ENCODE data around the gene OTOS.

Gene OTOS

DNA sequence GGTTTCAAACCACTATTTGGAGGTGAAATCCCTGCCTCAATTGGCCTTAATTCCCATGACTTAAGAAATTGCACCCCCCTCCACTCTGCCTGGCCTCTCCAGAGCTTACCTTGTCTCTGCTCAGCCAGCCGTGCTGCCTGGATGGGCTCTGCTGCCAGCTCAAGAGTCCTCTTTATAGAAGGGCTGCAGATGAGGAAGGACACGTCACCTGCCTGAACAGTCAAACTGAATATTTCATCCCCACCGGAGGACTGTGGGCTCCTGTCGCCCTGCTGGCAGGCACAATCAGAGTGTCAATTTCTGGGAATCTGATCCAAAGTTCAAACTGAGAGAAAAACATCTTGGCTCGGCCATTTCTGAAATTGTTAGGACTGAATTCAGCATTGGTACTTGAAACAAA is at the start of gene OTOS:
Gene OTOS (minus strand): TSS at position 148 of the 400 bp plus-strand sequence. CDS start 332 bp downstream, outside the sequence.
- DNase-seq (ENCODE audit: low read depth), result no peak

DNA sequence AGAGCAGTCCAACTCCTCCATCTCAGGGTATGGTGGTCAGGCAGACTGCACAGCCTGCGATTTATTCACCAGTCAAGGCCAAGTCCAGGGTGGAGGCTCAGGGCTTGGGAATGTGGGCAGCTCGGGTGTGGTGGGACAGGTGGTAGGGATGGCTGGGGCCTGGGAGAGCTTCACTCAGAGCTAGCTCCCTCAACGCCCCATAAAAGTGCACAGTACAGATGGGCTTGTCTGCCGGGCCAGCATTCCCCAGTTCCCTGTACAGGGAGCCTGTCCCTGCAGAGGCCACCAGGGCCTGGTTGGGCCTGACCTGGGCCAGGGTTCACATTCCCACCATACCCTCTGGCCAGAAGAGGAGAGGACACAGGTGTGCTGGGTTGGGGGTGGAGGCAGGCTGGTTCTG is 49.2 kb upstream of the OTOS start:
- DNase-seq (ENCODE audit: low read depth), result no peak

DNA sequence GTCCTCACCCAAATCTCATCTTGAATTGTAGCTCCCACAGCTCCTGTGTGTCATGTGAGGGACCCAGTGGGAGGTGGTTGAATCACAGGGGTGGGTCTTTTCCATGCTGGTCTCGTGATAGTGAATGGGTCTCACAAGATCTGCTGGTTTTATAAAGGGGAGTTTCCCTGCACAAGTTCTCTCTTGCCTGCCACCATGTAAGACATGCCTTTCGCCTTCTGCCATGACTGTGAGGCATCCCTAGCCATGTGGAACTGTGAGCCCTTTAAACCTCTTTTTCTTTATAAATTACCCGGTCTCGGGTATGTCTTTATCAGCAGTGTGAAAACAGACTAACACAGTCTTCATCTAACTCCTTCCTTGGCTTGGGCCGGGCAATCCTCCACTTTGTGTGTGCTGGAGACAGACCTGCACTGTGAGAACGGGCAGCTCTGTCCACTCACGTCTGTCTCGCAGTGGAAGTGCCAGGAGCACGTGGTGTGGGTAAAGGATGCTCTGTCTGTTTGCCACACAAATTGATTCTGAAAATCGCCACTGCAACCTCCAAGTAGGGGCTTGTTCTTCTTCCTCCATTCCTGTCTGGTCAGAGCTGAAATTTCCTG is 47.6 kb upstream of the OTOS start:
- DNase-seq (ENCODE audit: low read depth), result no peak

DNA sequence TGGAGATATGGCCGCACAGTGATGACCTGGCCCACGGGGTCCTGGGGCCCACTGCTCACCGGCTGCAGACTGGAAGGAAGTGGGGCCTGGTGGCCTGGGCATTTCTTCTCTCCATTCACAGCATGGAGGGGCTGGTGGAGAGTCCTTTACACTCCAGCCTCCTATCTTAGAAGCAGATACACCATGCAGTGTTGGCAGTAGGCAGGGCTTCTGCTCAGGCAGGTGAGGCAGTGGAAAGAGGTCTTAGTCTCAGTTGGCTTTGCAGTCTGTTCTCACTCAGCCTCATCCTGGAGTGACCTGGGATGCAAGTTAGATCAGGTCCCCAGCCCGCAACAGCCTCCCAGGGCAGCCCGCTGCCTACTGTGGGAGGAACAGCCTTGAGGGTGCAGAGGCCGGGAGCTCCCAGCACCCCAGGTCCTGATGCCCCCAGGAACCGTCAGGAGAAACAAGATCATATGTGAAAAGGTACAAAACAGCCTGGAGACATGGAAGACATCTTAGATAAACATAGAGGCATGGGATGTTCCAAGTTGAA is 45.8 kb upstream of the OTOS start:
- no peak for DNase-seq (ENCODE audit: low read depth)

DNA sequence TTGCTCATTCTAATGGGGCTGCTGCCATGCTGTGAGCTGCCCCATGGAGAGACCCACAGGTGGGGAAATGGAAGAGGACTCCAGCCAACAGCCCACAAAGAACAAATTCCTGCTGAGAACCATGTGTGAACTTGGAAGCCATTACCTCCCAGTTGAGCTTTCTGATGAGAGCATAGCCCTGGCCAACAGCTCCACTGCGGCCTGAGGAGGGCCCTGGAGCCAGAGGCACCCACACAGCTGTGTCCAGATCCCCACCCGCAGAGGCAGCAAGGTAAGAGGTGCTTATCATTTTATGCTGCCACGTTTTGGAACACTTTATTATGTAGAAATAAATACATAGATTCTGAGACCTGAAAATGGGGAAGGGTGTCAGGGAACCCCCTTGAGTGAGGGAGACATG is 44.2 kb upstream of the OTOS start:
- DNase-seq (ENCODE audit: low read depth), result no peak

DNA sequence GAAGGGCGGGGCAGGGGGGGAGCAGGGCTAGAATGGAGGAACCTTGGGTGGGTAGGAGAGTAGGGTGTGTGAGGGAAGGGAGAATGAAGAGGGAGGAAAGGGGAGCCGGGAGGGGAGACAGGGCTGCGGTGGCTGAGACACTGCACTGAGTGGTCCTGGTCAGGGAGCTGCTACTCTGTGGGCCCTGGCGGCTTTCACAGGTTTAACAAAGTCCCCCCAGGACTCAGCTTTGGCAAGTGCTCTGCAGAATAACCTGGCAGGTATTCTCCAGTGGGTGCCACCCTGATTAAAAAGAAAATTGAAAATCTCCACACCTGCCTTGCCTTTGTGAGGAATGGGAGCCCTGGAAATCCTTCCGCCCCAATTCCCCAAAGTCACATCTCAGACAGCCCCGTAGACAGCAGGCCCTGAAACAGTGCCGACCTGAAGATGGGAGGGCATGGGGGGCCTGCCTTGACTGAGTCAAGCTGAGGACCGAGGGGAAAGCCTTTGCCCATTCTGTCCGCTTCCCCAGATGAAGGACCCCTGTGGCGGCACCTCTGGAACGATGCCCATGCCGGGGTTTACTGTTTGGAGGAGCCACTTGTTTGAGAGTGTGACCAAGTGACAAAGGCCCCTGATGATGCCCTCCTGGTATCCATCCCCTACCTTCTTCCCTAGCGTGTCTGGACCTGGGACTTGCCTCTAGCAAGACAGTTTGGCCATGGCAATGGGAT is 43.6 kb upstream of the OTOS start:
- DNase-seq (ENCODE audit: low read depth), result no peak

DNA sequence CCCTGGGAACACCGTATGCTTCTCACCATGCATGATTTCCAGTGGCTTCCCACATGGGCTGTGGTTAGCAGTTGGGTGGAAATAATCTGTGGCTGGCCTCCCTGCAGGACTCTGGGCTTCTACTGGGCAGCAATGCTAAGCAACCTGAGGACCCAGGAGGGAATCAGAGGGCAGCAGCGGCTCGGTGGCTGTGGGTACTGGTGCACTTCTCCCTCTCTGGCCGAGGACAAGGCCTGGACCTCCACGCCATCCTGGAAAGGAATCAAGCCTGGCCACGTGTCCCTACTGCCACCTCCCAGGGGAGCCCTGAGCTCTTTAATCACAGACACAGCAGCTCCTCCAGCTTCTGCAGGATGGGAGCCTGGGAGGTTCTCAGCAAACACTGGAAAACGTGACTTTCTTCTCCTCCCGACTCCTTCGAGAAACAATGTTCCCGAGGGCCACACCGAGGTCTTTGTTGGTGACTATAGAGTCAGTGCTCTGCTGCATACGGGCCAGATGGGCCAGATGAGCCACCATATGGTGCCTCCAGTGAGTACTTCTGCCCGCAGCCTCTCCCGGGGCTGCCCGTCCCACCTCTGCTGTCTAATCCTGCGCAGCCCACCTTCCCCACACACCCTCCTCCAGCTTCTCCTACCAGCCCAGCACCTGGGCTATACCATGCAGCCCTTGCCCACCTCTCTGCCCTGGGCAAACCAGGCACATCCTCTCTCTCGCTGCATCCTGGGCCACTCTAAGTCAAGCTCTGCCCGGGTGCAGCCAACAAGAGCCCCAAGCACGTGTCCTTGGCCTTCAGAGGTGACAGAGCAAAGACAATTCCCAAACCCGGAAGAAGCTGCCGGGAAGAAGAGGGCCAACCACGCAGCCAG is 42.8 kb upstream of the OTOS start:
- DNase-seq (ENCODE audit: low read depth), result no peak

DNA sequence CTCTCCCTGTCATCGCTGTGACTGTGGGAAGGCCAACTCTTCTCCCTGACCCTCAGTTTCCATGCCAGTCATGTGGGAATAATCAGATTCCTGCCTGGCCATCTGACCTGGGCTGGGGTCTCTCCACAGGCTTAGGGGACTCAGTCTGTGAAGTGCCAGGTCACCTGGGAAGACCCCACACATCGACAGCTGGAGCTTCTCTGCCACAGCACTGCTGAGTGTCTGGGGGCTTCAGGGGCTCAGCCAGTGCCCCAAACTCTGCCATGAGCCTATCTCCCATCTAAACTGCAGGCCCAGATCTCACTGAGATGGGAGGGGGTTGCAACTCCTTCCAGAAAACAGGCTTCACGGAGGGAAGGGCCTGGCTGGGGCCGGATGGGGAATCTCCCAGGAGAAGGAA is 42.0 kb upstream of the OTOS start:
- DNase-seq (ENCODE audit: low read depth), result no peak

DNA sequence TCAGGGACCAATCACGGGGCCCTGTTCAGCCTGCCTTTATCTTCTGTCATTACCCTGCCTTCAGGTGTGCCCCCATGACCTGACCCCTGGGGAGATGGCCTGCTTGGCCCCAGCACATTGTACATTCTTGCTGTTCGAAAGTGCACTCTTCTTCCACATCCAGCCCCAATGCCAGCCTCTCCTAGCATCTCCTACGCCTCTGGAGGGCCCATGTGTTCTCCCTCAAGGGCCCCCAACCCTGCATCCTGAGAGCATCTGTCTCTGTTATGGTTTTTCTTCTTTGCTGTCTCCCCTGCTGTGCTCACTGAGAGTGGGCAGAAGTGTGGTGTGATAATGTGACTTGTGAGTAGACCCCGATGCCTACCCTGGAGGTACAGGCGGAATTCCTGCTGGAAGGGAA is 41.5 kb upstream of the OTOS start:
- DNase-seq (ENCODE audit: low read depth), result no peak

DNA sequence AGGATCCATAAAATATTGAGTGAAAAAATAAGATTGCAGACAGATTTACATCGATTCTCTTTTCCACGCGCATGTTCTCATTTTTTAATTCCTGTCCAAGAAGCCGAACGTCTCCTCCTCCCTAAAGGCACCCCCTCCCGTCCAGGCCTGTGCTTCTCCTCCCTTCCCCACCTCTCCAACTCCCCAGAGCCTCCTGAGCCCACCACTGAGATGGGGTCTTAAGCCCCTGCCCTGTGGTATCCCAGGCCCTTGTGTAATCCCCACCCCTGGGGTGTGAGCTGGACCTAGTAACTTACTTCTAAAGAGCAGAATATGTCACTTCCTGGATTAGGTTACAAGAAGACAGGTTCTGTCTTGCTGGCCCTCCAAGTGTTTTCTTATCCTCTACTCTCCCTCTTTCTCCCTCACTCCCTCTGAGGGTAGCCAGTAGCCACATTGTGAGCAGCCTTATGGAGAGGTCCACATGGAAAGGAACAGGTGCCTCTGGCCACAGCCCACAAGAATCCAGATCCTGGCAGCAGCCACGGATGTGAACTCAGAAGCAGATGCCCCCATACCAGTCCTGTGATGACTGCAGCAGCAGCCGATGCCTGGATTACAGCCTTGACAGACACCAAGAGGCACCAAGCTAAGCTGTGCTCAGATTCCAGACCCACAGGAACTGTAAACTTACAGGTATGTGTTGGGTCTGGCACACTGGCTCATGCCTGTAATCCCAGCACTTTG is 39.6 kb upstream of the OTOS start:
- DNase-seq (ENCODE audit: low read depth), result no peak

DNA sequence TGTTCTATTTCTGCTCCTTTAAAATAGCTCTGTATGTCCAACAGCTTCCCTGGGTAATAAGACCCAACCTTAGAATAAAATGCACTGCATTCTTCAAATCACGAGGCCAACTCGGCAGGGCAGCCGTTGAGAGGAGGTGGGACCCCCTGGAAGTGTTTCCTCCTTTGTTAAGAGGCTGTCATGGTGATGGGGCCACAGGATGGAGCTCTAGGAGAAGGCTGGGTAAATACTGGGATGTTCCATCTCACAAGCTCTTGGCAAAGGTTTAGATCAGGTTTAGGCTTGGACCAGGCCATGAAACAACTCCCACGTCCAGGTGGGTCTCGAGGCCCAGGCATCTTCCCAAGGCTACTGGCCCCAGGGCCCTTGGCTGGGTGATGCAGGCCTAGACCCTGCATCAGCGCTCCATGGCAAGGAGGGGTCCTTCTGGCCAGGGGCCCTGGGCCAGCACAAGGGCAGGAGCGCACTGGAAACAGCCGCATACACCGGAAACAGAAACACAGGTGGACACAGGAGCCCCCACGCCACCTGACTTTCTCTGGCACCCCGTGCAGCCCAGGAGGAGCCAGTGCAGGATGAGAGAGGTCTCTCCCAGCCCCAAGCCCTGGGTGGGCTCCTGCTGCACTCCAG is 38.8 kb upstream of the OTOS start:
- no peak for DNase-seq (ENCODE audit: low read depth)

DNA sequence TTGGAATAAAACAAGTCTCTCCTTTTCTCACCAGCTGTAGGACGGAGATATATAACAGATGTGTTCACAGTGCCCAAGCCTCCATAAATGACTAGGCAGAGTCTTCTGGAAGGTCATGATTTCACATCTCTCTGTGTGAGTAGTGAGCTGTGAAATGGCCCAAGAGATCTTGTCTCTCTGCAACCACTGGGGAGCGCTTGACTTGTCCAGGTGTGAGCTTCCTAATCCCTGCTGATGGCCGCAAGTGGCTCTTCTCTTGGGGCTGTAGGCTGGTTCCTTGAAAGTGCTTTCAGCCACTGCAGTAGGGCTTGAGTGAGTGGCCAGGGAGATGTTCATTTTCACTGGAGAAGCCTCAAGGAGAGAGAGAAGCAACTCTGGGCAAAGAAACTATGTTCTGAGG is 38.1 kb upstream of the OTOS start:
- DNase-seq (ENCODE audit: low read depth), result no peak

DNA sequence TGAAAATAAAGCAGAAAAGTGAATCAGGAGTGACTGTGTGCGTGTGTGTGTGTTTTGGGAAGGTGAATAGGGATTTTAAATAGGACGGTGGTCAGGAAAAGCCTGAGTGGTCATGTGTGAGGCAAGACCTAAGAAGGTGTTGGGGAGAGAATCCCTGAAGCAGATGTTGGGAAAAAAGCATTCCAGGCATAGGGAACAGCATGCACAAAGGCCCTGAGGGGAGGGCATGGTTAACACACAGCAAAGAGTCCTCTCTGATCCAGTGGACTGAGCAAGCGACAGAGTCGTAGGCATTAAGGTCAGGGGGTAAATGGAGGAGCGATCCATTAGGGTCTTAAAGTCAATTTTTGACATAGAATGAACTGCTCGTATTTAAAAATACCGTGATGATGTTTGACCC is 34.0 kb upstream of the OTOS start:
- DNase-seq (ENCODE audit: low read depth), result no peak

DNA sequence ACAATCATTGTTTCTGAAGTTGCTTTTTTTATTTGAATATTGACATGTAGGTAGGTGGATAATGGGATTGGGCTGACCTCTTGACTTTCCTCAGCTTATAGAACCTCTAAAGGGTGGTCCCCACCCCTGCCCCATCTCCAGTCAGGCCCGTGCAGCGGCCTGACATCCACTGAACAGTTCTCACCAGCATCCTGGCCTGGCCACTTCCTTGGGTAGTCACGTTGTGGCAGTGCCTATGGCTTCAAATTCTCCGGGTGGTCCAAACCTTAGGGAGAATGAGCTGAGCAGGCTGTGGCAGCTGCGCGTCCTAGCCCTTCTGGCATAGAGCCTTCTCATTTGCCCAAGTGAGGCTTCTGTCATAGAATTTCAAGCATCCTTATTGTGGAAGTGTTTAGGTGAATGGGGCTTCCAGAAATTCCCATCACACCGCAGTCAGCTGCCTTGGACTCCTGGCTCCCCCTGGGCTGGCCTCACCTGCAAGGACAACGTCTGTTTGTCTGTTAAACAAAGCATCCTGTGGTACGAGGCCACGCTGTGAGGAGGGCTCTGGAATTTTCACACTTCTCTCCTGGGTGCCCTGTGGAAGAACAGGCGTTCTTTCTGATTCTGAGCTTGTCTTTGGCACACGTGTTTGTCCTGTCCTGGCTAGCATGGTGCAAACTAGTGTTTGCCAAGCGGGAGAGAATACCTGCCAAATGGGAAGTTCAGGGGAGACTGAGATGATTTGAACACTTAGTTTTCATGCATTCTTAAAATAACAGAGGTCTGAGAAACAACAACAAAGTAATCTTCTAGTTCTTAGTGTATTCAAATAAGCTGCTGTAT is 31.8 kb upstream of the OTOS start:
- DNase-seq (ENCODE audit: low read depth), result no peak

DNA sequence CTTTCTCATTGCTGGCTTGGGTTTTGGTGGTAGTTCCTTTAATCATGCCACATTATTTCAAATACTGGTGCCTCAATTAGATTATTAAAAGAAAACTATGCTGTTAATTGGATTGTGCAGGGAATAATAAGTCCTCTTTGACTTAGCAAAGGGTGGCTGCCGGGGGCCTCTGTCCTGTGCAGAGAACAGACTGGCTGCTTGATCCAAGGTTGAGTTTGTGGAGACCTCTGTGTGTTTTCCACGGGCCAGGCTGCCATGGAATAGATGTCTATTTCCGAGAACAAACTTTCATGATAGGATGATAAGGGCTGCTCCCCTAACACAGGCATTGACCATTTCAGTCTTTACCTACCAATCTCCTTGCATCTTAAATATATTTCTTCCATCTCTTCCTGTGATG is 30.4 kb upstream of the OTOS start:
- DNase-seq (ENCODE audit: low read depth), result no peak

DNA sequence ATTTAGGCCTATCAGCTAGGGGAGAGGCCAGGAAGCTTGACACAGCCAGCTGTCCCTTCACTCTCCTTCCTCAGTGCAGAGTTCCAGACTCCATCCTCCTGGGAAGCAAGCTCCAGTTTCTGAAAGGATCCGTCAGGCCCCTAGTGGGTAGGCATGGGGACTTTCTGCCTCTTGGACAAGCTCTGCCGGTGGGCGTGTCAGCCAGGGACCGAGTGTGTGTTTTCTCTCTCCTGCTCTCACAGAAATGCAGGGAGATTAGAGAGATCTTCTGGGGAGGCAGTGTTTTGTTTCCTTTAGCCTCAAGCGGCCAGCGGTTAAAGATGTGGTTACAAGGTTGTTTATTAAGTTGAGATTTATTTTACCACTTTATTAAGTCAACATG is 29.9 kb upstream of the OTOS start:
- DNase-seq (ENCODE audit: low read depth), result no peak

DNA sequence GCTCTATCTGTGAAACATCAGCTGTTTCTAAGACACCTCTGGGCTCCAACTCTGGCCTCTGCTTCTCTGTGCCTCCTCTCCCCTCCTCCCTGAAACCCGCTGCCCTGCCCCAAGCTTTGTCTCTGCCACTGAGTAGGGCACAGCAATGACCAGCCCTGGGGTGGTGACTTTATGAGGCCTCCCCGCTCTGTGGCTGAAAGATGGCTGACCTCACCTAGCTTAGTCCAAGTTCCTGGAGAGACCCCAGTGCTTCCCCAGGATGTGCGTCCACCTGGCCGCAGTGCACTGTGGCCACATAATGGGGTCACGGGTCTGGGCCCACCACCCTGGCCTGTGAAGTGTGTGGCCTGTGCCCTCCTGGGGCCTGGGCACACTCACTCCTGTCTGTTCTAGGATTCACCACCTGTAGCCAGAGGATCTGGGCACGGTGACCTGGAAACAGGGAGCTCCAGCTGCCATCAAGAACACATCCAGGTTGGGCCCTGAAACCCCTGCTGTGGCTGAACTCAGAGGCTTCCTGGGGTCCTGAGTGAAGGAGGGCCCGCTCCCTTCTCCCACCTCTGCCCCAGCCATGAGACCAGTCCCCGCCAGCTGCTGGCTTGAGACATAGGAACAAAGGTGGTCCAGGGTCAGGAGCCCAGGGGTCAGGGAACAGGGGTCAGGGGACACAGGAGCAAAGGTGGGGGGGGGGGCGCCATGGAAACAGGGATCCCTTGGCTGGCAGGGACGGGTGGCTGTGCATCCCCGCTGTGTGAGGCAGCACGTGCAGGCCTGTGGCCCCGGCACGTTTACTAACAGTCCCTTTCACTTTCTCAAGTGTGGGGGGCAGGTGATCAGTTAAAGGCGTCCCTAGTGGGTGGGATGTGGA is 29.3 kb upstream of the OTOS start:
- DNase-seq (ENCODE audit: low read depth), result no peak

DNA sequence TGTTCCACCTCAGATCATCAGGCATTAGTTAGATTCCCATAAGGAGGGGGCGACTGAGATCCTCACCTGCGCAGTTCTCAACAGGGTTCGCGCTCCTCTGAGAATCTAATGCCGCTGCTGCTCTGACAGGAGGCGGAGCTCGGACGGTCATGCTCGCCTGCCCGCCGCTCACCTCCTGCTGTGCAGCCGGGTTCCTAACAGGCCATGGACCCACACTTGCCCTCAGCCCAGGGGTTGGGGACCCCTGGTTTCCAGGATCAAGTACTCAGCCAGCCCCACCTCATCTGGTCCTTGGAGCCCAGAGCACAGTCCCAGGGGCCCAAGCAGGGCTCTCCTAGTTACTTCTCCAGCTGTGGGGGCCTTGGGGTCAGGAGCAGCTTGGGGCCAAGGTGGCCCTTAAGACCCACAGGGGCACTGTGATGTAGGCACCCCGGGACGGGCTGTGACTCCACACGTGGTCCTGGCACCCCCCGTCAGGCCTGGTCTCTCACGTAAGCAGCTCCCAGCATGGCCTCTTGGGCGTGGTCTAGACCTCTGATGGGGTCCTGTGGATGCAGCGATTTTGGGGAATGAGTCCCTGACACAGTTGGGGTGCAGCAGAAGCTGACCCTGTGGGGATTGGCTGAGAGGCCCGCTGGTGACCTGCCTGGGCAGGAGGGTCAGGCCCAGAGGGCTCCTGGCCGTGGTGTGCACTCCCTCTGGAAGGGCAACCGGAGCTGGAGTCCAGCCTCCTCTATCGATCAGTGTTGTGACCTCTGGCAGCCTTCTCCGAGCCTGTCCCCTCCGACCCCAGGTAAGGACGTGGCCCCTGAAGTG is 28.3 kb upstream of the OTOS start:
- no peak for DNase-seq (ENCODE audit: low read depth)

DNA sequence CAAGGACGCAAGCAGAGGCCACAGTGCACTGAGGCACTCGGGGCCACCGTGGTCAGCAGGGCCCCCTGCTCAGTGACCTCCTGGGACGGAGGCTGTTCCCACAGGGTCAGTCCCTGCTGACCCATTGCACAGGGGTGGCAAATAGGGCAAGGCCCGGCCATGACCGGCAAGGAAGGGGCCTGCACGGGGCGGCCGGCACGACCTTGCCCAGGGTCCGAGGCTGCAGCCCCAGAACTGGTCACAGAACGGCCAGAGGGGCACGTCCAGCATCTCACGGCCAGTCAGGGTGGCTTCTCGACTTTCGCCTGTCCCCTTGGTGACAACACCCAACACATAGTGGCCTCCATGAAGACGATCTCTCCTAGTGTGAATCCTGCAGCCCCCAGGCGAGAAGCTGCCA is 27.6 kb upstream of the OTOS start:
- DNase-seq (ENCODE audit: low read depth), result no peak
